GM18508 (cell line): ENCODE measurements around the gene KCNE4.

Experiments
- ATAC-seq: cut with Tn5 transposase; IDR thresholded peaks from one replicate; pipeline ENCODE4 v1.9.1; 2021; ENCODE audit warnings: moderate number of reproducible peaks; ENCODE audit not compliant: insufficient read depth, unreplicated experiment

The KCNE4 gene, protein sequence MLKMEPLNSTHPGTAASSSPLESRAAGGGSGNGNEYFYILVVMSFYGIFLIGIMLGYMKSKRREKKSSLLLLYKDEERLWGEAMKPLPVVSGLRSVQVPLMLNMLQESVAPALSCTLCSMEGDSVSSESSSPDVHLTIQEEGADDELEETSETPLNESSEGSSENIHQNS

GRCh38 chr2:223051693-223052289 lies at the start of gene KCNE4:
Gene KCNE4 (plus strand): TSS chr2:223052190. CDS start chr2:223052831, 641 bp downstream.
- ATAC-seq, result no peak

- ATAC-seq, result no peak
Measured at GRCh38 chr2:223003191-223003590, 48.8 kb upstream of the KCNE4 start.

- ATAC-seq, result no peak
Measured at GRCh38 chr2:223005496-223005895, 46.5 kb upstream of the KCNE4 start.

- ATAC-seq, result no peak
Measured at GRCh38 chr2:223007531-223007930, 44.5 kb upstream of the KCNE4 start.

- ATAC-seq, result no peak
Measured at GRCh38 chr2:223008162-223008561, 43.8 kb upstream of the KCNE4 start.

- ATAC-seq, result no peak
Measured at GRCh38 chr2:223008956-223009355, 43.0 kb upstream of the KCNE4 start.

- no peak for ATAC-seq
Measured at GRCh38 chr2:223010641-223011040, 41.3 kb upstream of the KCNE4 start.

DNA sequence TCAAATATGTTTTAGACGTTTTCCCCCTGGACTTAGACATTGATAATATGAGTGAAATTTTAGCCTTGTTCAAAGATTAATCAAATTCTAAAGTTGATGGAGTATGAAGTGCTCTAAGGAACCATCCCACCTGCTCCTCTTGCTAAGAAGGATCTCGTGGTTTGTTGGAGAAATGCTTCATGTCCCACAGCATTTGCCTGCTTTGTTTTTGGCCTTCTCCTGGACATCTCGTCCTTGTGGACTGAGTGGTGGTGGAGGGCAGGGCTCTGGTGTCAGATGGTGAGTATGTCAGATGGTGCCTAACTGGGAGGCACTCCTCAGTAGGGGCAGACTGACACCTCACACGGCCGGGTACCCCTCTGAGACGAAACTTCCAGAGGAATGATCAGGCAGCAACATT lies 39.7 kb upstream of the KCNE4 start:
- no peak for ATAC-seq

- no peak for ATAC-seq
Measured at GRCh38 chr2:223019390-223019930, 32.5 kb upstream of the KCNE4 start.

DNA sequence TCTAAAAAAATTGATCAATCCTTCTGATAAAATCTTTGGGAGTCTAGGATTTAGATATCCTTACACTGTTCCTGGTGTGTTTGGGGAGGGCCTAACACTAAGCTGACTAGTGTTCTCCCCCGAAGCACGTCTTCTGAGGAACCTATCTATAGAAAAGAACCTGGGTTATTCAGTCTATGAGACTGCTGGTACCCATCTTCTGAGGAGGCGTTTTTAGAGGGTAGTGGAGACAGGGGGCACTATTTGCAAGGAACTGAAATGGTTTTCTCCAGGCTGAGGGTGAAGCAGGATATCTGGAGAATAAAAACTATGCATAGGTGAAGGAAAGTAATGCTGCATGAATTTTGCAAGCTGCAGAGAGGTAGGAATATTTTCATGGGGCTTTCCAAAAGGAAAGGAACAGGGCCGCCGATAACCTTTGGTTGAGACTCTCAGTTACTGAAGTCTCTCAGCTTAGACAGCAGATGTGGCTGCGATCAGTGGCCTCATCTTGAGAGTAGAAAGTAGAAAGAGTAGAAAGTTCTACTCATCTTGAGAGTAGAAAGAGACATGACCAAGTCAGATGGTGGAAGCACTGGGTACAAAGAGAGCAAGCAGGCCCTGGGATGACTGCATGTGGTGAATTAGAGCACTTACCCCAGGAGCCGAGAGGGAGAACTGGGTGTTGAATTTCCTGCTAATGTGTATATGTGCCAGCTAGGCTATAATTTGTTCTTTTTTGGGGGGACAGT lies 31.8 kb upstream of the KCNE4 start:
- ATAC-seq, result peak; percentile 99

- no peak for ATAC-seq
Measured at GRCh38 chr2:223020971-223021675, 30.9 kb upstream of the KCNE4 start.

GRCh38 chr2:223026357-223027110 lies 25.5 kb upstream of the KCNE4 start:
- ATAC-seq, result no peak

GRCh38 chr2:223027442-223027841 lies 24.5 kb upstream of the KCNE4 start:
- ATAC-seq, result no peak

DNA sequence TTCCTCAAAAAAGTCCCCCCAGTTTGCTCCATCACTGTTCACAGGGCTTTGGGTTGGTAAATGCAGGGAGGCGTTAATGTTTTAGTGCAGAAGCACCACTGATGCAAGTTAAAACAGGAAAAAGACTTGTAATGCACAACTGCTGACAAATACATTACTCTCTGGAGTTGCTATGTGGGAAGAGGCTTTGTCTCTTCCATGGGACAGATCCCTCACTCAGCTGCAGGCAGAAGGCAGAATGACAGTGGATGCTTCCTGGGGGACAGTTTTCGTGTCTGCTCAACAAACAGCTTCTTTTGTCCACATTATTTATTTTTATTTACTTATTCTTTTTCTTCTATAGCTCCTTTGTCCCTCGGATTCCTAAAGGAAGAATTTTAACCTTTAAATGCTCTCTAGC lies 22.7 kb upstream of the KCNE4 start:
- no peak for ATAC-seq

GRCh38 chr2:223032187-223033142 lies 19.5 kb upstream of the KCNE4 start:
- ATAC-seq, result no peak

GRCh38 chr2:223034221-223034975 lies 17.6 kb upstream of the KCNE4 start:
- ATAC-seq, result no peak

DNA sequence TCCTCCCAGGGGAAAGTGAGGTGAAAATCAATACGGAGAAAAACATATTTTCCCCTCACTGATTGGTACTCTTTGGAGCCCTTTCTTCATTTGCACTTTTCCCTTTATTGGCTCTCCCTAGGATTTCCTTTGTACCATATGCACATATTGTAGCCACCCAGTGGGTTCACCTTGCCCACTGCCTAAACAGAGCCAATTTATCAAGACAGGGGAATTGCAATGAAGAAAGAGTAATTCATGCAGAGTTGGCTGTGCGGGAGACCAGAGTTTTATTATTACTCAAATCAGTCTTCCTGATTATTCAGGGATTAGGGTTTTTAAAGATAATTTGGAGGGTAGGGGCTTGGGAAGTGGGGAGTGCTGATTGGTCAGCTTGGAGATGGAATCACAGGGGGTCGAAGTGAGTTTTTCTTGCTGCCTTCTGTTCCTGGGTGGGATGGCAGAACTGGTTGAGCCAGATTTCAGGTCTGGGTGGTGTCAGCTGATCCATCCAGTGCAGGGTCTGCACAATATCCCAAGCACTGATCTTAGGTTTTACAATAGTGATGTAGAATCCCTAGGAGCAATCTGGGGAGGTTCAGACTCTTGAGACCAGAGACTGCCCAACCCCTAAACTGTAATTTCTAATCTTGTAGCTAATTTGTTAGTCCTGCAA lies 15.1 kb upstream of the KCNE4 start:
- ATAC-seq, result no peak

- no peak for ATAC-seq
Measured at GRCh38 chr2:223037445-223037800, 14.6 kb upstream of the KCNE4 start.
